Caco-2 (cell line): ENCODE measurements around the gene P2RY6. TPM values are rescaled to one million over a fixed set of nuclear protein-coding genes. Genes with fewer than 3 reads are reported as not detected.

Source experiments
- BruUV-seq: library from RNA; stranded (reverse); fragments of 400-500 nt; replicated peaks from 2 replicates; lab custom pipeline; 2021; lab: Mats Ljungman, UMichigan
- CTCF ChIA-PET: fragments of 300-600 bp; sonication (Branson Sonifier 250); formaldehyde crosslinking; loops from one replicate; lab custom pipeline; 2022; ENCODE audit warnings: antibody characterized with exemption; lab: Charles Lee
- POLR2A ChIA-PET: fragments of 300-600 bp; sonication (Branson Sonifier 250); formaldehyde crosslinking; loops from one replicate; lab custom pipeline; 2022; ENCODE audit warnings: antibody characterized with exemption; lab: Charles Lee
- DNase-seq, 2 experiments: peaks; one replicate each; pipeline versions ENCODE4 v3.0.0 to v3.0.0-alpha.2; 2020 to 2022
- H3K27me3 ChIP-seq: replicated peaks from 2 replicates; pipeline ENCODE4 v1.6.0; 2011; ENCODE audit warnings: low read length; ENCODE audit not compliant: control insufficient read depth, insufficient read depth
- H3K36me3 ChIP-seq: 2 replicates; pipeline ENCODE4 v1.5.1; 2011; ENCODE audit warnings: low read length; ENCODE audit not compliant: control insufficient read depth, insufficient read depth
- H3K4me1 ChIP-seq: fragments of 250-450 bp; sonication (Bioruptor Pico); 2 replicates; pipeline ENCODE4 v1.5.1; 2020; ENCODE audit warnings: mild to moderate bottlenecking
- H3K4me3 ChIP-seq: 2 replicates; pipeline ENCODE4 v1.5.1; 2011; ENCODE audit warnings: low read depth, mild to moderate bottlenecking, control low read depth, low read length
- H3K9me3 ChIP-seq: fragments of 250-450 bp; sonication (Bioruptor Pico); 2 replicates; pipeline ENCODE4 v1.5.1; 2020; ENCODE audit warnings: mild to moderate bottlenecking, moderate library complexity
- H3K27ac Mint-ChIP-seq: one replicate; pipeline ENCODE4 v1.8.0; 2022; ENCODE audit warnings: mixed read lengths; ENCODE audit not compliant: unreplicated experiment
- H3K27me3 Mint-ChIP-seq: one replicate; pipeline ENCODE4 v1.8.0; 2022; ENCODE audit warnings: mixed read lengths; ENCODE audit not compliant: insufficient read depth, unreplicated experiment
- H3K36me3 Mint-ChIP-seq: one replicate; pipeline ENCODE4 v1.8.0; 2022; ENCODE audit warnings: mild to moderate bottlenecking, mixed read lengths; ENCODE audit not compliant: insufficient read depth, unreplicated experiment
- H3K4me1 Mint-ChIP-seq: one replicate; pipeline ENCODE4 v1.8.0; 2022; ENCODE audit warnings: low read depth, mixed read lengths; ENCODE audit not compliant: unreplicated experiment
- H3K4me3 Mint-ChIP-seq: one replicate; pipeline ENCODE4 v1.8.0; 2022; ENCODE audit warnings: mild to moderate bottlenecking, moderate library complexity, mixed read lengths; ENCODE audit not compliant: unreplicated experiment
- H3K9me3 Mint-ChIP-seq: one replicate; pipeline ENCODE4 v1.8.0; 2022; ENCODE audit warnings: mixed read lengths; ENCODE audit not compliant: unreplicated experiment
- intact Hi-C: fragments of 100-400 bp; cut with micrococcal nuclease; formaldehyde crosslinking; loops from one replicate; pipeline ENCODE4 v1.10.0; 2022; ENCODE audit not compliant: unreplicated experiment
- total RNA-seq: library from RNA; stranded (reverse); gene quantifications from 2 replicates; pipeline ENCODE4 v1.2.3, GENCODE V29; 2022
- TF ChIP-seq, protein P1 (sequence below), 2 experiments: fragments of 200-600 bp in 1 of 2; IDR thresholded peaks; 1 replicate in 1 of 2; 2 replicates in 1 of 2; pipeline versions ENCODE4 v1.5.1 to v1.8.0; 2011 to 2022; ENCODE audit warnings: antibody characterized with exemption in 1 of 2, control low read depth in 1 of 2, inconsistent platforms in 1 of 2, low read depth in 1 of 2, low read length in 1 of 2, mild to moderate bottlenecking in 1 of 2, moderate library complexity in 1 of 2; ENCODE audit not compliant: insufficient read depth in 1 of 2, severe bottlenecking in 1 of 2, unreplicated experiment in 1 of 2

P2RY6 gene
- total RNA-seq, 1 experiment from 2014 or later: 55.7 TPM

GRCh38 chr11:73274722-73275380 is 2.7 kb downstream of the P2RY6 start:
- peak overlapping the region; percentile 99 for H3K27ac Mint-ChIP-seq
- H3K9me3 Mint-ChIP-seq: no peaks in the 10 kb centered on the region
- peaks cover 68% of the 10 kb centered on the region for H3K4me1 Mint-ChIP-seq
- peak overlapping the region; percentile 80 for H3K4me3 Mint-ChIP-seq
- intact Hi-C loops: no loop called here
- H3K4me1 ChIP-seq: peaks cover 88% of the 10 kb centered on the region
- no peaks in the 10 kb centered on the region for H3K27me3 ChIP-seq
- DNase-seq: peak in 1 of 2 experiments; percentile 37
- BruUV-seq: no TSS peak
- peaks cover 80% of the 10 kb centered on the region for H3K36me3 Mint-ChIP-seq
- TF ChIP-seq, protein P1, sequence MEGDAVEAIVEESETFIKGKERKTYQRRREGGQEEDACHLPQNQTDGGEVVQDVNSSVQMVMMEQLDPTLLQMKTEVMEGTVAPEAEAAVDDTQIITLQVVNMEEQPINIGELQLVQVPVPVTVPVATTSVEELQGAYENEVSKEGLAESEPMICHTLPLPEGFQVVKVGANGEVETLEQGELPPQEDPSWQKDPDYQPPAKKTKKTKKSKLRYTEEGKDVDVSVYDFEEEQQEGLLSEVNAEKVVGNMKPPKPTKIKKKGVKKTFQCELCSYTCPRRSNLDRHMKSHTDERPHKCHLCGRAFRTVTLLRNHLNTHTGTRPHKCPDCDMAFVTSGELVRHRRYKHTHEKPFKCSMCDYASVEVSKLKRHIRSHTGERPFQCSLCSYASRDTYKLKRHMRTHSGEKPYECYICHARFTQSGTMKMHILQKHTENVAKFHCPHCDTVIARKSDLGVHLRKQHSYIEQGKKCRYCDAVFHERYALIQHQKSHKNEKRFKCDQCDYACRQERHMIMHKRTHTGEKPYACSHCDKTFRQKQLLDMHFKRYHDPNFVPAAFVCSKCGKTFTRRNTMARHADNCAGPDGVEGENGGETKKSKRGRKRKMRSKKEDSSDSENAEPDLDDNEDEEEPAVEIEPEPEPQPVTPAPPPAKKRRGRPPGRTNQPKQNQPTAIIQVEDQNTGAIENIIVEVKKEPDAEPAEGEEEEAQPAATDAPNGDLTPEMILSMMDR (IDR thresholded peaks at IDR 0.05; ENCODE audit: insufficient read depth in 1 of 2, low read depth in 1 of 2, low read length in 1 of 2, severe bottlenecking in 1 of 2, unreplicated experiment in 1 of 2): no peak
- peaks cover 3% of the 10 kb centered on the region; the same call in 1 of the 2 replicates for H3K36me3 ChIP-seq
- no peaks in the 10 kb centered on the region for H3K27me3 Mint-ChIP-seq
- POLR2A ChIA-PET: no interaction called here
- no peaks in the 10 kb centered on the region for H3K9me3 ChIP-seq
- no peak overlapping the region for H3K4me3 ChIP-seq
- CTCF ChIA-PET: interaction anchor here (0.7 to 1.5 kb wide), 3 partner anchors 20 to 77 kb away, joined by 3 to 4 read pairs (median 3); no protein-coding TSS in a partner anchor

GRCh38 chr11:73275381-73275750 is 3.2 kb downstream of the P2RY6 start:
- H3K4me1 Mint-ChIP-seq: peaks cover 64% of the 10 kb centered on the region
- no peaks in the 10 kb centered on the region for H3K27me3 ChIP-seq
- TF ChIP-seq, protein P1 (IDR thresholded peaks at IDR 0.05; ENCODE audit: insufficient read depth in 1 of 2, low read depth in 1 of 2, low read length in 1 of 2, severe bottlenecking in 1 of 2, unreplicated experiment in 1 of 2): no peak
- peak overlapping the region; percentile 99 for H3K27ac Mint-ChIP-seq
- H3K4me3 ChIP-seq: no peak overlapping the region
- CTCF ChIA-PET: interaction anchor here (0.7 kb wide), 1 partner anchor 76 kb away, joined by 3 read pairs; no protein-coding TSS in a partner anchor
- H3K4me3 Mint-ChIP-seq: peak overlapping the region; percentile 80
- H3K4me1 ChIP-seq: peaks cover 86% of the 10 kb centered on the region
- no peaks in the 10 kb centered on the region for H3K27me3 Mint-ChIP-seq
- no peaks in the 10 kb centered on the region for H3K9me3 ChIP-seq
- DNase-seq: peak in 1 of 2 experiments; percentile 68
- H3K36me3 Mint-ChIP-seq: peaks cover 77% of the 10 kb centered on the region
- intact Hi-C loops: no loop called here
- H3K9me3 Mint-ChIP-seq: no peaks in the 10 kb centered on the region
- H3K36me3 ChIP-seq: peaks cover 3% of the 10 kb centered on the region
- BruUV-seq: no TSS peak
- POLR2A ChIA-PET: no interaction called here

- intact Hi-C loops: no loop called here
- H3K9me3 ChIP-seq: no peaks in the 10 kb centered on the region
- POLR2A ChIA-PET: no interaction called here
- no TSS peak for BruUV-seq
- Mint-ChIP-seq H3K9me3 (no peaks in the 10 kb centered on the region), H3K36me3 (peaks cover 88% of the 10 kb centered on the region), H3K4me1 (peaks cover 57% of the 10 kb centered on the region), H3K4me3 (no peak overlapping the region), H3K27ac (no peak overlapping the region), H3K27me3 (no peaks in the 10 kb centered on the region)
- peak; percentile 51 to 52 for DNase-seq
- no peak overlapping the region for H3K4me3 ChIP-seq
- CTCF ChIA-PET: interaction anchor here (1.3 kb wide), 1 partner anchor 12 kb away, joined by 4 read pairs; no protein-coding TSS in a partner anchor
- H3K27me3 ChIP-seq: no peaks in the 10 kb centered on the region
- H3K36me3 ChIP-seq: peaks cover 3% of the 10 kb centered on the region
- TF ChIP-seq, protein P1 (IDR thresholded peaks at IDR 0.05; ENCODE audit: insufficient read depth in 1 of 2, low read depth in 1 of 2, low read length in 1 of 2, severe bottlenecking in 1 of 2, unreplicated experiment in 1 of 2): no peak
- H3K4me1 ChIP-seq: peaks cover 78% of the 10 kb centered on the region
These were observed 5.3 kb downstream of the P2RY6 start for GRCh38 chr11:73277467-73277866.
